HG02798 (cell line): ENCODE results near the gene CNTNAP2.

Experiments used
- ATAC-seq: cut with Tn5 transposase; IDR thresholded peaks from one replicate; pipeline ENCODE4 v1.9.1; 2021; ENCODE audit warnings: mild to moderate bottlenecking; ENCODE audit not compliant: unreplicated experiment, poor library complexity

Gene CNTNAP2

GRCh38 chr7:148124477-148124876 is 2007.9 kb downstream of the CNTNAP2 start:
- ATAC-seq, result no peak

- ATAC-seq, result no peak
These were observed 2010.8 kb downstream of the CNTNAP2 start for GRCh38 chr7:148127374-148127773.

- ATAC-seq, result no peak
These were observed 2012.4 kb downstream of the CNTNAP2 start for GRCh38 chr7:148129023-148129422.

GRCh38 chr7:148135116-148135515 is 2018.5 kb downstream of the CNTNAP2 start:
- no peak for ATAC-seq

GRCh38 chr7:148135997-148136396 is 2019.4 kb downstream of the CNTNAP2 start:
- no peak for ATAC-seq

GRCh38 chr7:148142660-148143248 is 2026.2 kb downstream of the CNTNAP2 start:
- peak; percentile 64 for ATAC-seq

- ATAC-seq, result no peak
These were observed 2028.2 kb downstream of the CNTNAP2 start for GRCh38 chr7:148144827-148145226.

- no peak for ATAC-seq
These were observed 2029.7 kb downstream of the CNTNAP2 start for GRCh38 chr7:148146346-148146745.

GRCh38 chr7:148147438-148147837 is 2030.8 kb downstream of the CNTNAP2 start:
- no peak for ATAC-seq

GRCh38 chr7:148148456-148148855 is 2031.9 kb downstream of the CNTNAP2 start:
- ATAC-seq, result no peak

GRCh38 chr7:148149730-148150129 is 2033.1 kb downstream of the CNTNAP2 start:
- ATAC-seq, result no peak

- ATAC-seq, result no peak
These were observed 2035.2 kb downstream of the CNTNAP2 start for GRCh38 chr7:148151778-148152177.

GRCh38 chr7:148153616-148154284 is 2037.1 kb downstream of the CNTNAP2 start:
- ATAC-seq, result no peak

GRCh38 chr7:148155000-148155399 is 2038.4 kb downstream of the CNTNAP2 start:
- ATAC-seq, result no peak

GRCh38 chr7:148155826-148156225 is 2039.2 kb downstream of the CNTNAP2 start:
- no peak for ATAC-seq

- no peak for ATAC-seq
These were observed 2039.6 kb downstream of the CNTNAP2 start for GRCh38 chr7:148156233-148156632.

GRCh38 chr7:148159331-148159730 is 2042.7 kb downstream of the CNTNAP2 start:
- no peak for ATAC-seq

GRCh38 chr7:148161776-148162175 is 2045.2 kb downstream of the CNTNAP2 start:
- no peak for ATAC-seq

GRCh38 chr7:148162808-148163207 is 2046.2 kb downstream of the CNTNAP2 start:
- no peak for ATAC-seq

- ATAC-seq, result no peak
These were observed 2046.6 kb downstream of the CNTNAP2 start for GRCh38 chr7:148163246-148163645.

- no peak for ATAC-seq
These were observed 2056.3 kb downstream of the CNTNAP2 start for GRCh38 chr7:148172920-148173319.

GRCh38 chr7:148173369-148173768 is 2056.8 kb downstream of the CNTNAP2 start:
- no peak for ATAC-seq
